ENCODE results near the gene HNRNPLL.
"Not testable (repeated sequence)": the region's sequence is repeated elsewhere in the genome, so short reads cannot be mapped to it uniquely, and the experiment has no call there.

HNRNPLL gene

GRCh38 chr2:38552259-38552658 is 50.5 kb downstream of the HNRNPLL start:
- no peak for DNase-seq (ENCODE audit: low spot score)

GRCh38 chr2:38551746-38552145 is 51.0 kb downstream of the HNRNPLL start:
- no peak for DNase-seq (ENCODE audit: low spot score)

- no peak for DNase-seq (ENCODE audit: low spot score)
These were observed 51.6 kb downstream of the HNRNPLL start for GRCh38 chr2:38551171-38551570.

GRCh38 chr2:38549851-38550250 is 52.9 kb downstream of the HNRNPLL start:
- no peak for DNase-seq (ENCODE audit: low spot score)

- no peak for DNase-seq (ENCODE audit: low spot score)
These were observed 53.5 kb downstream of the HNRNPLL start for GRCh38 chr2:38549071-38549704.

- no peak for DNase-seq (ENCODE audit: low spot score)
These were observed 54.9 kb downstream of the HNRNPLL start for GRCh38 chr2:38547791-38548190.

GRCh38 chr2:38546585-38546984 is 56.1 kb downstream of the HNRNPLL start:
- no peak for DNase-seq (ENCODE audit: low spot score)

GRCh38 chr2:38546064-38546463 is 56.7 kb downstream of the HNRNPLL start:
- DNase-seq (ENCODE audit: low spot score) = no peak

- not testable (repeated sequence) for DNase-seq (ENCODE audit: low spot score)
These were observed 60.5 kb downstream of the HNRNPLL start for GRCh38 chr2:38542248-38542631.

- DNase-seq (ENCODE audit: low spot score) = no peak
These were observed 62.0 kb downstream of the HNRNPLL start for GRCh38 chr2:38540580-38541286.

GRCh38 chr2:38539086-38539485 is 63.6 kb downstream of the HNRNPLL start:
- DNase-seq (ENCODE audit: low spot score) = no peak

GRCh38 chr2:38537937-38538525 is 64.7 kb downstream of the HNRNPLL start:
- no peak for DNase-seq (ENCODE audit: low spot score)

- not testable (repeated sequence) for DNase-seq (ENCODE audit: low spot score)
These were observed 65.4 kb downstream of the HNRNPLL start for GRCh38 chr2:38537296-38537695.

GRCh38 chr2:38535744-38536506 is 66.8 kb downstream of the HNRNPLL start:
- peak; percentile 59 for DNase-seq (ENCODE audit: low spot score)

GRCh38 chr2:38535404-38535743 is 67.4 kb downstream of the HNRNPLL start:
- DNase-seq (ENCODE audit: low spot score) = no peak

GRCh38 chr2:38534746-38535403 is 67.9 kb downstream of the HNRNPLL start:
- no peak for DNase-seq (ENCODE audit: low spot score)

GRCh38 chr2:38533757-38534545 is 68.8 kb downstream of the HNRNPLL start:
- DNase-seq (ENCODE audit: low spot score) = no peak

GRCh38 chr2:38533180-38533579 is 69.5 kb downstream of the HNRNPLL start:
- DNase-seq (ENCODE audit: low spot score) = no peak

- no peak for DNase-seq (ENCODE audit: low spot score)
These were observed 70.4 kb downstream of the HNRNPLL start for GRCh38 chr2:38532366-38532765.

GRCh38 chr2:38529208-38529607 is 73.5 kb downstream of the HNRNPLL start:
- no peak for DNase-seq (ENCODE audit: low spot score)

GRCh38 chr2:38528534-38528933 is 74.2 kb downstream of the HNRNPLL start:
- DNase-seq (ENCODE audit: low spot score) = no peak
